GM21717 (cell line): Measurements from ENCODE around the gene MAP2K3.
A peak's percentile ranks its signal among the peaks of the same experiment; 100 is the strongest.

Source experiments
- ATAC-seq: cut with Tn5 transposase; IDR thresholded peaks from one replicate; pipeline ENCODE4 v1.9.1; 2021; ENCODE audit warnings: mild to moderate bottlenecking, moderate library complexity; ENCODE audit not compliant: unreplicated experiment

MAP2K3 gene

GRCh38 chr17:21284319-21285163 lies at the start of gene MAP2K3:
Gene MAP2K3 (plus strand): TSS chr17:21284711. CDS start chr17:21284921, 210 bp downstream.
- peak; percentile 75 for ATAC-seq

DNA sequence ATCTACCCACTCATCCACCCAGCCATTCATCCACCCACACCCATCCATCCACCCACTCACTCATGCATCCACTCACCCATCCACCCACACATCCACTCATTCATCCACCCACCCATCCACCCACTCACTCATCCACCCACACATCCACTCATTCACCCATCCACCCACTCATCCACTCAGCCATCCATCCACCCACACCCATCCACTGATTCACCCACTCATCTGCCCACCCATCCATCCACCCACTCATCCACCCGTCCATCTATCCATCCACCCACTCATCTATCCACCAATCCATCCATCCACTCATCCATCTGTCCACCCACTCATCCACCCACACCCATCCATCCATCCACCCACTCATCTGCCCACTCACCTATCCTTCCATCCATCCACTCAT lies 48.6 kb upstream of the MAP2K3 start:
- ATAC-seq = no peak

GRCh38 chr17:21239680-21240368 lies 44.7 kb upstream of the MAP2K3 start:
- ATAC-seq = no peak

DNA sequence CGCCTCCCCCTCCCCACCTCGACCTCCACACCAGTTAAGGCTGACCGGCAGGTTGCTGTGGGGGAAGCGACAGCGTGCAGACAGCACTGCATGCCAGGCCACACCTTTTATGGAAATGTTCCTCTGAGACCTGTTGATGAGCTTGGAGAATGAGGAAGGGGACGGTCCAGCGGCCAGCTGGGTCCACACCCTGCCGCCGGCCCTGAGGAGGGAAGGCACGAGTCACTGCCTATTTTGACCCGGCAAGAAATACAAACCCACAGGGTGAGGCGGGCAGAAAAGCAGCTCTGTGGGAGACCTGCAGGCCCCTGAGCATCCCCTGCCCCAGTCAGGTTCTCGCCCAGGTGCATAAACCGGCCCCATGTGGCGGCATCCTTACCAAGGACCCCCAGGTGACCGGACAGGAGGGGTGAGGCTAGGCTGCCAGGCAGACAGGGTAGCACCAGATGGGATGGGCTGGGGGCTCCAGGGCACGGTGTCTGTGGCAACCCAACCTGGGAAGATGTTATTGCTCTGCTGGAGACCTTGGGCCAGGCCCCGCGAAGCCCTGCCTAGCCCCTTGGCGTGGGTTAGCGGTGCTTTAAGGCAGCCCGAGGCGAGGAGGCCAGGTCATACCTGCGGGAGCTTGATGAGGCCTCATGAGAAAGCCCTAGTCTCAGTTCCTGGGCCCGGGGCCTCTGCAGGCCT lies 44.0 kb upstream of the MAP2K3 start:
- no peak for ATAC-seq

DNA sequence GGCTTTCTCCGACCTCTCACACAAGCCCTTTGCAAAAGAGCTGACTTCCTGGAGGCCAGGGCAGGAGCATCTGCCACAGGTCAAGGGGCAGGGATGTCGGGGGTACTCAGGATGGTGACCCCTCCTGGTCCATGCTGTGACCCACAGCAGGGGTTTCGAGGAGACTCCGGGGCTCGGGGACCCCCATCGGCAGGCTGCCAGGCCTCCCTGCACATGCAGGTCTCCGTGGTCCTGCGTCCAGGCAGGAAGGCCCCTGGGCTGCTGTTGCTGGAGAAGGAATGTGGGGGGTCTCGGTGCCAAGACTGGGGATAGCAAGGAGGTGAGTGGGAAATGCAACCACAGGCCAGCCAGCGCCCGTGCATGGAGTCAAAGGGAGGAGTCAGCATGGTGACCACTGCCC lies 42.9 kb upstream of the MAP2K3 start:
- no peak for ATAC-seq

DNA sequence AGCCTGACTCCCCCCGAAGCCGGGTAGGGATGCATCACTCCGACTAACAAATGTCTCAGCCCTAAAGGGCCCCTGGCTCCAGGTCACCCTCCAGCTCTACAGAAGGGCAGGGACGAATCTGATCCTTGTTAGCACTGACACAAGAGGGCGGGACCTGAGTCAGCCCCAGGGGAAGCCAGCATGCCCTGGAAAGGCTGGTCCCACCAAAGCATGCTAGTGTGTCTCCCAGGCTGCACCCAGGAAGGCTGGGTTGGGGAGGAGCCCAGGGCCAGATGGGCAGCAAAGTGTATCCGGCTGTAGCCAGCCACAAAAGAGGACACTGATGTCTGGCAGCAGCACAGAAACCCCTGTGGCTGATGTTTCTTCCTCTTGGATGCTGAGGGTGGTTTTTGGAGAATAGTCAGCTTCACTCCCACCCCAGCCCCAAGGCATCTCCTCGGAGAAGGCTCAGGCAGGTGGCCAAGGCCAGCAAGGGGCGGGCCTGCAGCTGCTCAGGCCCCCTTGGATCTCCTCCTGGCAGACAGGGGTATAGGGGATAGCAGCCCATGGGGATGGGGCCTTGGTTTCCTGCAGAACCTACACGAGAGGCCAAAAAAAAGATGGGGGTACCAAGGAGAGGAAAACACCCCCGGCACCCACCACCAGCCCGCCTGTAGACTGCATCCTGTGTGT lies 42.3 kb upstream of the MAP2K3 start:
- ATAC-seq = no peak

DNA sequence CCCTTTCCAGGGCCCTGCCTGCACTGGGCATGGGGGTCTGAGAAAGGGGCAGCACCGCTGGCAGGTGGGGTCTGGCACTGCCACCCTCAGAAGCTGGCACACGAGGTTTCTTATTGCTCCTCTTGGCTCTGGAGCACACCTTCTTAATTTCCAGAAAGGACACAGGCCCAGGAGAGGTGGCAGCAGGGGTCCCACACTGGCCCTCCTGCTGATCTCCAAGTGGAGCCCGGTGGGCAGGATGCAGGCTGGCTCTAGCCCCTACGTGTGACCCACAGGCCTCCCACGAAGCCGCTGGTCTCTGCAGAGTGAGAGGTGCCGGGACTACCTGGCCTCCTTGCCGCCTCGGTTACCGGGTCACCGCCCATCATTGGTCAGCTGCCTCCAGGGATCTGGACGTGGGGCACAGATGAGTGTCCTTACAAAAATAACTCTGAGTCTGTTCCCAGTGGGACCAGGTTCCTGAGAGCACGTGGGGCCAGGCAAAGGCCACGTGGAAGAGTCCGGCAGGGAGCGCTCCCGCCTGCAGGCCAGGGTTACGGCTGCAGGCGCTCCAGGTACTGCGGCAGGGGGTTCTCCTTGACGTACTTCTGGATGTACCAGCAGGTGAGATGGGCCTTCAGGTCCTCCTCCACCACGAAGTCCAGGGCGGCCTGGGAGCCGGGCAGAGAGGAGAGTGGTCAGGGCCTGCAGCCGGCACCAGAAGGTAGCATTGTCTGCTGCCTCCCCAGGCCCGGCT lies 41.6 kb upstream of the MAP2K3 start:
- no peak for ATAC-seq

GRCh38 chr17:21243516-21244303 lies 40.8 kb upstream of the MAP2K3 start:
- ATAC-seq = no peak

DNA sequence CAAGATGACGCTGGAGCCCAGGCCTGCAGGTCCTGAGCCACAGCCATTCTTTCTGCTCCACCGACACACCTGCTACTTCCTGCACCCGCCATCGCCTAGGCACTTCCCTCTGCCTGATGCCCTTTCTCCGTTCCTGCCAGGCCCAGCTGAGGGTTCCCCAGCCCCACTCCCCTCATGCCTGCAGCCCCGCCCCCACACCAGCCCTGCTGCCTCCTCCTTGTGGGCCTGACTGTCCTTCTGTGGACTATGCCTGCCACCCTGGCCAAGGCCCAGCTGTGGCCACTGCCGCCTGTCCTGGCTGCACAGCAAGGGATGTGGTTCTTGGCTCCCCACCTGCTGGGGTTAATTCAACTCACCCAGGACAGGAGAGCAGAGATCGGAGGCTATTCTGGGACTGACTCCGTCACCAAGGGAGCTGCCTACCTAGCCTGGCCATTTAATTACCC lies 38.8 kb upstream of the MAP2K3 start:
- no peak for ATAC-seq

GRCh38 chr17:21246698-21247097 lies 37.8 kb upstream of the MAP2K3 start:
- ATAC-seq = no peak

DNA sequence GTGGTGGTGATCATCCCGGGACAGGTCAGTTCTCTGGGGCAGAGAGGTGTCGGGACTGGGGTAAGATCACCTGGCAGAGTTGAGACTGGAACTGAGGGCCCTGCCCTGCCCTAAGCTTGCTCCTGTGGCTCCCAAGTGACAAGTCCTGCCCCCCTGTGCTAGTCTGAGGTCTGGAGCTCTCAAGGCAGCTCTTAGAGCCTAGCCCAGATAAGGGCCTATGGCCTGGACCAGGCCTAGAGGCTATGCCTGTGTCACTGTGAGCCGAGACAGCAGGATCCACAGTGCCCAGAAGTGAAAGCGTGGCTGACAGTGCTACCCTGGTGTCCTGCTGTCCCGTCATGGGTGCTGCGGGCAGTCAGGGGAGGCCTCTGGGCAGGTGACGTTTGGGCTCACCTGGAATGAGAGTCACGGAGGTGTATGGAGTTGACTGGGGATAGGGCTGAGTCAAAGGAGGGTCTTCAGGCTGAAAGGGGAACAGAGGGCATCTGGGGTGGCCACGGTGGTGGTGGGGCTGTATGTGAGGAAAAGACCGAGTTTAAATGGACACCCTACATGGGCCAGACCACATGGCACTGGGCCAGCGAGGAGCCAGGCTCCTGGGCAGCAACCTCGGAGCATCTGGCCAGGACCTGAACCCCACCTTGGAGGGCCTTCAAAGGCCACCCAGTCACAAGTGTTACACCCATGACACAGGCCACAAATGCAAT lies 36.8 kb upstream of the MAP2K3 start:
- ATAC-seq = no peak

DNA sequence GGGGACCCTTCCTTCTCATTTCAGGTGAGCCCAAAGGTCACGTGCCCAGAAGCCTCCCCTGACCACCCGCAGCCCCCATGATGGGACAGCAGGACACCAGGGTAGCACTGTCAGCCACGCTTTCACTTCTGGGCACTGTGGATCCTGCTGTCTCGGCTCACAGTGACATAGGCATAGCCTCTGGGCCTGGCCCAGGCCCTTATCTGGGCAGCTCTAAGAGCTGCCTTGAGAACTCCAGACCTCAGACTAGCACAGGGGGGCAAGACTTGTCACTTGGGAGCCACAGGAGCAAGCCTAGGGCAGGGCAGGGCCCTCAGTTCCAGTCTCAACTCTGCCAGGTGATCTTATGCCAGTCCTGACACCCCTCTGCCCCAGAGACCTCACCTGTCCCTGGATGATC lies 36.0 kb upstream of the MAP2K3 start:
- no peak for ATAC-seq

GRCh38 chr17:21249086-21249795 lies 35.3 kb upstream of the MAP2K3 start:
- no peak for ATAC-seq

DNA sequence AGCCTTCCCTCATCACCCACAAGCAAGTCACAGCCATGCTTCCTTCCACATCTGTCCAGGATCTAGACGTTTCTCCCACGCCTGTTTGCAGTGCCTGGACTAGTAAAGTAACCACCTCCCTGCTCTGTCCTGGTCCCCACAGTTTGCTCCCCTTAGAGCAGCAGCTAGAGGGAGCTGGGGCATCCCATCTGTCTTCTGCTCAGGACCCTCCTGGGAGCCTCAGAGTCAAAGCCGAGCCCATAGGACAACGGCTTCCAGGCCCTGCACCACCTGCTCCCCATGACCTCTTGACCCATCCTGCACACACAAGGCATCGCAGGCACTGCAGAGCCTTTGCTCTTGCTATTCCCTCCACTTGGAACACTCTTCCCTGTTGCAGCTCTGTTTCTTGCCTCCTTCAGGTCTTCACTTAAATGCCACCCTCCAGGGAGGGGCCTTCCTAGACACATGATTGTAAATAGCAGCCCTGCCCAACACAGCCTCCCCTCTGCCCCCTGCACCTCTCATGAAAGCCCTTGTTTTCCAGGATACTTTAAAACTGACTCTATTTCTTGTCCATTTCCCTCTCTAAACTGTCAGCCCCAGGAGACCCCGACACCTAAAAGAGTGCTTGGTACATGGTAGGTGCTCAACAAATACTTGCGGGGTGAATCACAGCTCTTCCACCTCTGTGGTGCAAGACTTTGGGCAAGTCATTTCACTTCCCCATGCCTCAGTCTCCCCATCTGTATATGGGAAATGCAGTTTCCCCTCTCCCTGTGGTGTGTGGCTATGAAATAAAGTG lies 34.4 kb upstream of the MAP2K3 start:
- ATAC-seq = no peak

DNA sequence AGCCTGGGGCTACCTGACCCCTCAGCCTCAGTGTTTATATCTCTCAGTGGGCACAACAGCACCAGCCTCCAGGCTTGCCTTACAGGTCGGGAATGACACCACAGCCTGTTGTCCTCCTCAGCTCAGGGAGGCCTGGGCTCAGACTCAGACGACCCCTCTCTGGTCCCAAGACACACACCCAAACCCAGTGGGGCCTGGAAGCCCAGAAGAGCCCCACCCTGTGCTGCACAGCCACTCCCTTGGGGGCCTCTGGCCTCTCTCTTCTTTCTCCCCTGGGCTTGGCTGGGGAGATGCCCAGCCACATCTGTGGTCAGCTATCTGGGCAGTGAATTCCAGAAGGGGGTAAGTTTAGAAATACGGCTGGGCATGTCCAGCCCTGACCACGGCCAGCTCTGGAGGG lies 33.7 kb upstream of the MAP2K3 start:
- no peak for ATAC-seq

DNA sequence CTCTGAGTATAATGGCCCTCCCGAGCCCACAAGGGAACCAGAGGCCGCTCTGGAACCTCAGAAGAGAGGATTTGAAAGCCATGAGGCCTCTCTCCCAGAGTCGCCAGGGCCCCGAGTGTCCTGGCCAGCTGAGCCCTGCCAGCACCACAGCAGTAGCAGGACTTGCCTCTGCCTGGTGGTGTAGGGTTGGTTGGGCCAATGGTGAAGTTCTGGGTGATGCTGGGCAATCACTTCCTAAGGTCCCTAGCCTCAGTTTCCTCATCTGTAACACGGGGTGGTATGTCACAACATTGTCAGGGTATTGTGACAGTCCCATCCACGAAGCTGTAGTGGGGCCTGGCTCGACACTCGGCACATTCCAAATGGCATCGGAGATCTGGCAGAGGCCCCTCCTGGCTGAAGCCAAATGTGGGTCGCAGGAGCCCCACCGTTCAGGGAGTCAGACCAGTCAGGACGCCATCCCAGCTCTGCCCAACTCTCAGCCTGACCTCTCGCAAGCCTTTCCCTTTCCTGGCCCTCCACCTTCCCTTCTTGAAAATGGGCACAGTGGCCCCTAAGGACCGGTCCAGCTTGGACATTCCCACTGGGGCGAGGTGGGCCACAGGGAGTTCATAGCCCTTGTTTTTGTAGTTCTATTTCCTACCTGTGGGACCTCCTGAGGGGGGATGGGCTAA lies 33.0 kb upstream of the MAP2K3 start:
- ATAC-seq = no peak

- no peak for ATAC-seq
These were observed 32.2 kb upstream of the MAP2K3 start for GRCh38 chr17:21252289-21252795.
